Stimulated activated CD4-positive, alpha-beta T cell treated with anti-CD3 and anti-CD28 coated beads, Interleukin-15, amount 100 ng/mL, for 1 hour (primary cell): ENCODE results near the gene GPR3.

Experiments
- DNase-seq, 2 donors: peaks; one replicate each; pipeline ENCODE4 v3.0.0-alpha.2; 2020; ENCODE audit warnings: low read depth in 1 of 2, low spot score in 1 of 2

The GPR3 gene

GRCh38 chr1:27358038-27358927 is 34.1 kb upstream of the GPR3 start:
- DNase-seq = no peak

DNA sequence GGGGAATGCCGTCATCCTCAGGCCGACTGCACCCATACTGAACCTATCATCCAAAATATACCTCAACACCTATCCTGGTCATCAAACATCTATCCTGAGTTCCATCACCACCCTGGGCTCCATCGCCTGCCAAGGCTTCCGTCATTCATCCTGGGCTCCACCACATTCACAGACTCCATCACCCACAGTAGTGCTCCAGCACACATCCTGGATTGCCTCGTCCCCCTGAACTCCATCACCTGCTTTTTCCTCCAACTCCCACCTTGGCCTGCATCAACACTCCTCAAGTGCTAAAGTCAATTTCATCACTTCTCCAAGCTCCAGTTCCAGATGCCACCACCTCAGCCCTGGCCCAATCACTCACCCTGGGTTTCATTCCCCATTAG is 33.5 kb upstream of the GPR3 start:
- no peak for DNase-seq

DNA sequence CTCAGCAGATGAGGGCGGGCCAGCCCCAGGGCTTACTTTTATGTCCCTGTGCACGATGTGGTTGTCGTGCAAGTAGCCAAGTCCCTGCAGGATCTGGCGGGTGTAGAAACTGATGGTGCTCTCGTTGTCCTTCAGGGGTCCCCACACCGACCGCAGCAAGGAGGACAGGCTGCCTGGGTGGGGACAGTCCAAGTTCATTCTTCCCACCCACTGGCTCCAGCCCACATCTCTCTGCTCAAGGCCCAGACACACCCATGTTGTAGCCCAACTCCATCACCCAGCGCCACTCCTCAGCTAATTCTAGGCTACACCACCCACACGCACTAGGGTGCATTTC is 32.6 kb upstream of the GPR3 start:
- no peak for DNase-seq

DNA sequence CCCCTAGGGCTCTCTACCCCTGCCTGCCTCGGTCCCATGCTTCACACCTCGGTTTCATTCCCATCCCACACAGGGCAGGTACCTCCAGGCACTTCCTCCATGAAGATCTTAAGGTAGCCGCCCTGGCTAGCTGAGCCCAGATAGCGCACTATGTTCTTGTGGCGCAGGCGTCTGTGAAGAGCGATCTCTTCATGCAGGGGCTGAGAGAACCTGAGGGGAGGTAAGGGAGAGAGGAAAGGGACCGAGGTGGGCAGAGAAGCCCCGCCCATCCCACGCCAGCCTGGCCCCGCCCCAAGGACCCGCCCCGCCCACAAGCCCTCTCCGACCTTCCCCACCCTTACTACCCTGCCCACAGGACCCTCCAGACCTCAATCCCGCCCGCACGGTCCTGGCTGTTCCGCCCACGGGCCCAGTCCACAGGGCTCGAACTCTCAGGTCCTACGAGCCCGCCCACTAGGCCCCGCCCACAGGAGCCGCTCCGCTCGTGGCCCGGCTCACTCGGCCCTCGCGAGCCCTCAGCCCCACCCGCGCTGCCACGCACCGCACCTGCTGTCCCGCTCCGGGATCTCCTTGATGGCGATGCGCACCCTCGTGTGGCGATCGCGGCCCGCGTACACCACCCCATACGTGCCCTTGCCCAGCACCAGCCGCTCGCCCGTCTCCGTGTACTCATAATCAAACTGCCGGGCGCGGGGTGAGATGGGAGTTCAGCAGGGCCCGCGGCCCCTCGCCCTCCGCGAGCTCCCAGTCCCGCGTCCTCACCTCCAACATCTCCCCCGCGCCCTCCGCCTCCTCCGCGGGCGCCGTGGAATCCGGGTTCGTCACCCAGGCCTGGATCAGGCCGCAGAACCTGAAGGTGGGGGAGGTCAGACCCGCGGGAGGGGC is 32.0 kb upstream of the GPR3 start:
- peak in 1 of 2 donors; percentile 12 for DNase-seq

DNA sequence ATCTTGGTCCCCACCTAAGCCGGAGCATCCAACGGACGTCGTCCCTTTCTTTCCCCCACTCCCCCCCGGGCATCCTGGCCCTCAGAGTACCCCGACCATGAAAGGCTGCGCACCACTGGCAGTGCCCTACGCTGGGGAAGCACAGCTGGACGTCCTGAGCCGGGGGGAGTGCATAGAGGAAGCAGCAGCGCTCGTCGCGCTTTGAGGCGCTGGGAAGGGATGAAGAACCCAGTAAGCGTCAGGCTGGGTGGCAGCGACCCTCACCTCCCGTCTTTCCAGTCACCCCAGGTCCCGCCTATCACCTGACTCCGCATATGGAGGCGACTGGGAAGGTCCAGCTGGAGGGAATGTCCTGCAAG is 31.4 kb upstream of the GPR3 start:
- no peak for DNase-seq

DNA sequence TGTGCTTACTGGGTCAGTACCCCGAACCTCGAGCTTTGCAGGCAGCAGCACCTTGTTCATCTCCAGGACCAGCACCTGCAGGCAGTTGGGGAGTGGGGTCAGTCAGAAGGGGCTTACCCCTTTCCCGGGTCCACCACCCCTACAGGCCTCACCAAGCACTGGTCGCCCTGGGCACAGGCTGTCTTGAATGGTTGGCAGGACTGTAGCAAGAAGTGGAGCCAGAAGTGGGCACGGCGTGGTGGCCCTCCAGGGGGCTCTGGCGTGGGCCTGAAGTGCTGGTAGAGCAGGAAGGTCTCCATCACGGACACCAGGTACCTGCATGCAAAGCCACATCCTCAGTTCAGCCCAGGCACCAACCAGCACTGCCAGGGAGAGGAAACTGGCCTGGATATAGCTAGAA is 30.9 kb upstream of the GPR3 start:
- no peak for DNase-seq

- DNase-seq = no peak
Observed at GRCh38 chr1:27363766-27364695, 28.4 kb upstream of the GPR3 start.

DNA sequence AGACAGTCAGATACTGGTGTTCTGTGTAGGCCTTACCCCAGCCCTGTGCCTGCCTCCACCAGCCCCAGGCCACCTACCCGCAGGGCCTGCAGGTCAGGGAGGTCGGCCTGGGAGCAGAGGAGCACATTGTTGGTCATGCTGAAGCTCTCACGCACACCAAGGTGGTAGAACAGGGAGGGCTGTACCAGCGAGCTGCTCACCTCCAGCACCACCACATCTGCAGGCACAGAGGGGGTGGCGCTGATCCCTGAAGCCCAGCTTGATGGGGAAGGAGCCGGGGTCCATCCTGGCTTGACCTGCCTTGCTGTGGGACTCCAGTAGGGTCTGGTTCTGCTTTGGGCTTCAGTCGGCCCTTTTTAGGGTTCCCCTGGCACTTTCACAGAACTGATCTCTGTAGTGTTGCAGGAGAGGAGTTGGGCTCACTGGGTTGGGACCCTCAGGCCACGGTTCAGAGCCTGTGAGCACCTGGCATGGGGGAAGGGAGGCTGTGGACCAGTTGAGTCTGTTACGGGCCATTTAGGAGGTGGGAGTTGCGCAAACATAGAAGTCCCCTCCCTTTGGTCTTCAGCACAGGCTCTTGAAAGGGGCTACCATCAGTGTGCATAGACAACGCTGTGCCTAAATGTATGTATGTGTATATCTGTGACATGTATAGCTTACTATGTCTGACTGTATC is 27.6 kb upstream of the GPR3 start:
- DNase-seq = no peak

- peak; percentile 59 to 68 for DNase-seq
Observed at GRCh38 chr1:27365372-27366112, 26.9 kb upstream of the GPR3 start.

- peak in 1 of 2 donors; percentile 37 for DNase-seq
Observed at GRCh38 chr1:27366113-27366410, 26.4 kb upstream of the GPR3 start.

- no peak for DNase-seq
Observed at GRCh38 chr1:27366411-27367159, 25.8 kb upstream of the GPR3 start, which contains the start of gene MAP3K6. MAP3K6 (minus strand) TSS chr1:27366961; CDS start chr1:27366597, 364 bp downstream.

- no peak for DNase-seq
Observed at GRCh38 chr1:27367160-27367650, 25.2 kb upstream of the GPR3 start.

DNA sequence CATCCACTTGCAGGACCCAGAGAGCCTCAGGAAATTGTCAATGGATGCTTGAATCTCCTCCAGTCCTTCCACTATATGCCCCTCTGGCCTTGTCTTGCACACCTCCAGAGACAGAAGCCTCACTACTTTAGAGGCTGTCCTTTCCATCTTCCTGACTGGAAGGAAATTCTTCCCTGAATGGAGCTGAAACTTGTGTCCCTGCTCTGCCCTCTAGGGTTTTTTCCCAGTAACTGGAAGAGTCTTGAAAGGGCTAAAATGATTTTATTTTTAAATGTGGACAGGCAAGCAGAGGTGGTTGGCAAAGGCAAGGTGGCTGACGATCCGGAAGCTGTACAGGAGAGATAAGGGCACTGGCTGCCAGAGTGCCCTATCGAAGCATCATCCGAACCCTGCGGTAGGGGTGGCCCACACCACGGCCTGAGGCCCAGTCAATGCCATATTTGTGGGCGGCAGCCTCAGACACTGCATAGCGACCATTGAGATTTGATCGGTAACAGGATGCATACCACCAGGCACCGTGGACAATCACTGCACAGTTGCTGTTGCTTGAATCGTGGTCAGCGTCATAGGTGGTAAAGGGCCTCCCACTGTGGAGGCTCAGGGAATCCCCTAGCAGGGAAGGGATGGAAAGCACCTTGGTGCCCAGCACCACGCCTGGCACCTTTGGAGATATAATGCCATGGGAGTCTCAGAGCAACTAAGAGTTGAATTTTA is 23.4 kb upstream of the GPR3 start:
- DNase-seq = no peak

GRCh38 chr1:27372022-27372807 is 20.2 kb upstream of the GPR3 start:
- DNase-seq = no peak

DNA sequence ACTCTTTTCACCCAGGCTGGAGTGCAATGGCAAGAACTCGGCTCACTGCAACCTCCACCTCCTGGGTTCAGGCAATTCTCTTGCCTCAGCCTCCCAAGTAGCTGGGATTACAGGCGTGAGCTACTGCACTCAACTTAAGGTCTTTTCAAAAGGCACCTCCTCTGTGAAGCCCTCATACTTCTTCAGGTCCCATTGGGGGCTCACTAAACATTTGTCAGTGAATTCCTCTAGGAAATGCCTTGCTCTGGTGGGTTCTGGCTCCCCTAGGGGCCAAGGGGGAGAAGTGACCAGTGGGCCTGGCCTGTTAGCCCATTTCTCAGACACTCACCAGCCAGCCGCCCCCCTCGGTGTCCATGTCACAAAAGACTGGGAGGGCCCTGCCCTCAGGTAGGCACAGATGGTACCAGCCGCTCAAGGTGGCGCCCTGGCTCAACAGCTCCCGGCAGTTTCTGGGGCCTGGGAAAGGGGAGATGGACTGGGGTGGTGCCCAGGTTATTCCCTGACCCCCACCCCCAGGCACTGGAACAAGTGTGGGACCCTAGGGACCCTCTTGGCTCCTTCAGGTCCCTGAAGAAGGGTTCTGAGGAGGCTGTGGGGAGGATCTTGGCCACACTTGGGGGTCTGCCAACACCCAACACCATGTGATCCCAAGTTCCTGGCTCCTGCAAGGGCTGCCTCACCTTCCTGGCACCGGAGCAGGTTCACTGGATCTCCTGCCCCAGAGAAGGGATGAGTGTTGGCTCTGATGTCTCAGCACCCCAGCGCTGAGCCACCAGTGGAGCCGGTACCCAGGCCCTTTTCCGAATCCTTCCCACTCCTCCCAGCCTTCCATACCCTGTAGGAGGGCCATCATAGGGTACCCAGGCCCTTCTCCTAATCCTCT is 19.4 kb upstream of the GPR3 start:
- no peak for DNase-seq

GRCh38 chr1:27374362-27375086 is 17.9 kb upstream of the GPR3 start, which contains the start of gene FCN3:
FCN3 (minus strand) TSS chr1:27374824; CDS start chr1:27374818, 6 bp downstream.
- DNase-seq = no peak
